ENCODE data around the gene ABCB1. TPM values are rescaled to one million over a fixed set of nuclear protein-coding genes. Genes with fewer than 3 reads are reported as not detected.
A peak's percentile ranks its signal among the peaks of the same experiment; 100 is the strongest.

The ABCB1 gene
- under 0.01 and 0.68 TPM in 2 replicates for total RNA-seq (2014; rRNA removed; shearing (Covaris generic))

- peak; percentile 13 for DNase-seq (ENCODE audit: low read depth)
Observed at GRCh38 chr7:87600130-87601124, at the start of gene ABCB1. ABCB1 (minus strand) TSS chr7:87600884; CDS start chr7:87600184, 700 bp downstream.

- DNase-seq (ENCODE audit: low read depth): no peak
Observed at GRCh38 chr7:87648316-87648715, 47.6 kb upstream of the ABCB1 start.

- DNase-seq (ENCODE audit: low read depth): no peak
Observed at GRCh38 chr7:87645446-87645845, 44.8 kb upstream of the ABCB1 start.

- no peak for DNase-seq (ENCODE audit: low read depth)
Observed at GRCh38 chr7:87635921-87636320, 35.2 kb upstream of the ABCB1 start.

- DNase-seq (ENCODE audit: low read depth): no peak
Observed at GRCh38 chr7:87628780-87629569, 28.3 kb upstream of the ABCB1 start.

GRCh38 chr7:87627634-87627994, 26.9 kb upstream of the ABCB1 start:
- DNase-seq (ENCODE audit: low read depth): no peak

GRCh38 chr7:87625101-87625500, 24.4 kb upstream of the ABCB1 start:
- no peak for DNase-seq (ENCODE audit: low read depth)

GRCh38 chr7:87624628-87625027, 23.9 kb upstream of the ABCB1 start:
- no peak for DNase-seq (ENCODE audit: low read depth)

- DNase-seq (ENCODE audit: low read depth): no peak
Observed at GRCh38 chr7:87615197-87615596, 14.5 kb upstream of the ABCB1 start.

GRCh38 chr7:87609916-87610315, 9.2 kb upstream of the ABCB1 start:
- DNase-seq (ENCODE audit: low read depth): no peak

- DNase-seq (ENCODE audit: low read depth): no peak
Observed at GRCh38 chr7:87608431-87608830, 7.7 kb upstream of the ABCB1 start.

- DNase-seq (ENCODE audit: low read depth): no peak
Observed at GRCh38 chr7:87604264-87604663, 3.6 kb upstream of the ABCB1 start.

- DNase-seq (ENCODE audit: low read depth): no peak
Observed at GRCh38 chr7:87599336-87599735, 1.3 kb downstream of the ABCB1 start.

GRCh38 chr7:87598234-87599009, 2.3 kb downstream of the ABCB1 start:
- no peak for DNase-seq (ENCODE audit: low read depth)

- DNase-seq (ENCODE audit: low read depth): no peak
Observed at GRCh38 chr7:87596696-87597095, 4.0 kb downstream of the ABCB1 start.

- DNase-seq (ENCODE audit: low read depth): no peak
Observed at GRCh38 chr7:87596136-87596535, 4.5 kb downstream of the ABCB1 start.

- DNase-seq (ENCODE audit: low read depth): no peak
Observed at GRCh38 chr7:87592300-87592699, 8.4 kb downstream of the ABCB1 start.

GRCh38 chr7:87591211-87591610, 9.5 kb downstream of the ABCB1 start:
- DNase-seq (ENCODE audit: low read depth): no peak

- no peak for DNase-seq (ENCODE audit: low read depth)
Observed at GRCh38 chr7:87590578-87590977, 10.1 kb downstream of the ABCB1 start.

- no peak for DNase-seq (ENCODE audit: low read depth)
Observed at GRCh38 chr7:87589631-87590030, 11.1 kb downstream of the ABCB1 start.

- DNase-seq (ENCODE audit: low read depth): no peak
Observed at GRCh38 chr7:87581723-87582122, 19.0 kb downstream of the ABCB1 start.

GRCh38 chr7:87580636-87581035, 20.0 kb downstream of the ABCB1 start:
- DNase-seq (ENCODE audit: low read depth): no peak
